HG02938 (cell line): ENCODE measurements around the gene TOR2A.
A peak's percentile ranks its signal among the peaks of the same experiment; 100 is the strongest.

ENCODE experiments used
- ATAC-seq: cut with Tn5 transposase; IDR thresholded peaks from one replicate; pipeline ENCODE4 v1.9.1; 2021; ENCODE audit warnings: mild to moderate bottlenecking, moderate library complexity; ENCODE audit not compliant: unreplicated experiment

Gene TOR2A

GRCh38 chr9:127700594-127701255 is 34.4 kb downstream of the TOR2A start:
- no peak for ATAC-seq

- no peak for ATAC-seq
Observed at GRCh38 chr9:127700140-127700539, 35.0 kb downstream of the TOR2A start.

- peak; percentile 91 for ATAC-seq
Observed at GRCh38 chr9:127698985-127699670, 36.0 kb downstream of the TOR2A start.

GRCh38 chr9:127698386-127698785 is 36.7 kb downstream of the TOR2A start:
- no peak for ATAC-seq

GRCh38 chr9:127697575-127697974 is 37.5 kb downstream of the TOR2A start:
- no peak for ATAC-seq

GRCh38 chr9:127694890-127695720 is 40.0 kb downstream of the TOR2A start:
- no peak for ATAC-seq

GRCh38 chr9:127693697-127694096 is 41.4 kb downstream of the TOR2A start:
- ATAC-seq, result no peak

GRCh38 chr9:127693143-127693542 is 42.0 kb downstream of the TOR2A start:
- no peak for ATAC-seq

GRCh38 chr9:127692071-127692470 is 43.0 kb downstream of the TOR2A start:
- no peak for ATAC-seq

GRCh38 chr9:127690735-127691134 is 44.4 kb downstream of the TOR2A start:
- no peak for ATAC-seq

- no peak for ATAC-seq
Observed at GRCh38 chr9:127689329-127690000, 45.6 kb downstream of the TOR2A start.

GRCh38 chr9:127686461-127687393 is 48.4 kb downstream of the TOR2A start:
- no peak for ATAC-seq

- no peak for ATAC-seq
Observed at GRCh38 chr9:127684576-127684975, 50.5 kb downstream of the TOR2A start.

- ATAC-seq, result no peak
Observed at GRCh38 chr9:127683723-127684122, 51.4 kb downstream of the TOR2A start.

GRCh38 chr9:127682351-127683136 is 52.5 kb downstream of the TOR2A start:
- no peak for ATAC-seq
